Testis (tissue), 2 donors: Measurements from ENCODE around the gene C1QL4.

ENCODE experiments used
- CTCF ChIP-seq, 3 experiments: fragments of 450-650 bp in 2 of 3; fragments of 200-600 bp in 1 of 3; sonication (generic) in 1 of 3; IDR thresholded peaks; one replicate each; pipeline ENCODE4 v1.5.1; 2016 to 2019; ENCODE audit warnings: antibody characterized with exemption in 3 of 3, mild to moderate bottlenecking in 2 of 3, moderate library complexity in 1 of 3
- POLR2A ChIP-seq: fragments of 450-650 bp; IDR thresholded peaks from one replicate; pipeline ENCODE4 v1.6.1; 2017; ENCODE audit warnings: antibody characterized with exemption, mild to moderate bottlenecking, moderate library complexity

DNA sequence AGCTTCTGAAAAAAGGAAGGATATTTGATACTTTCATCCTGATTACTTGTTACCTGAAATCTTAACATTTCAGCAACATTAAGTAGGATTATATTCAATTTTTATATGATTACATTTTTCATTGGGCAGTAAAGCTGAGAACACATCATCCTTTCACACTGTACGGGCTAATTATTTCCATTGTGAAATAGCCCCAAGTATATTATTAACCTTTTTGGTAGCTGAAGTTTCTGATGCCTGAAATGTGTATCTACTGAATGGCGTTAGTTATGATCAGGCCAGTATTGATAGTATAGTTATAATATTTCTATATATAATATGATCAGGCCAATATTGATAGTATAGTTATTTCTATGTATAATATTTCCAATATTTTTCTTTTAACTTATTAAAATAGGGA lies 40.4 kb upstream of the C1QL4 start:
- no peak for TF ChIP-seq POLR2A
- TF ChIP-seq CTCF (IDR thresholded peaks at IDR 0.05), result no peak
